HuH-7.5 (cell line): Measurements from ENCODE around the gene NHEJ1.

Source experiments
- DNase-seq: peaks from one replicate; pipeline ENCODE4 v3.0.0; 2011; ENCODE audit warnings: low spot score

NHEJ1 gene

GRCh38 chr2:219182331-219183150 is 21.9 kb upstream of the NHEJ1 start:
- DNase-seq = no peak

- DNase-seq = no peak
Observed at GRCh38 chr2:219181531-219181930, 20.9 kb upstream of the NHEJ1 start.

GRCh38 chr2:219180961-219181360 is 20.3 kb upstream of the NHEJ1 start:
- DNase-seq = no peak

DNA sequence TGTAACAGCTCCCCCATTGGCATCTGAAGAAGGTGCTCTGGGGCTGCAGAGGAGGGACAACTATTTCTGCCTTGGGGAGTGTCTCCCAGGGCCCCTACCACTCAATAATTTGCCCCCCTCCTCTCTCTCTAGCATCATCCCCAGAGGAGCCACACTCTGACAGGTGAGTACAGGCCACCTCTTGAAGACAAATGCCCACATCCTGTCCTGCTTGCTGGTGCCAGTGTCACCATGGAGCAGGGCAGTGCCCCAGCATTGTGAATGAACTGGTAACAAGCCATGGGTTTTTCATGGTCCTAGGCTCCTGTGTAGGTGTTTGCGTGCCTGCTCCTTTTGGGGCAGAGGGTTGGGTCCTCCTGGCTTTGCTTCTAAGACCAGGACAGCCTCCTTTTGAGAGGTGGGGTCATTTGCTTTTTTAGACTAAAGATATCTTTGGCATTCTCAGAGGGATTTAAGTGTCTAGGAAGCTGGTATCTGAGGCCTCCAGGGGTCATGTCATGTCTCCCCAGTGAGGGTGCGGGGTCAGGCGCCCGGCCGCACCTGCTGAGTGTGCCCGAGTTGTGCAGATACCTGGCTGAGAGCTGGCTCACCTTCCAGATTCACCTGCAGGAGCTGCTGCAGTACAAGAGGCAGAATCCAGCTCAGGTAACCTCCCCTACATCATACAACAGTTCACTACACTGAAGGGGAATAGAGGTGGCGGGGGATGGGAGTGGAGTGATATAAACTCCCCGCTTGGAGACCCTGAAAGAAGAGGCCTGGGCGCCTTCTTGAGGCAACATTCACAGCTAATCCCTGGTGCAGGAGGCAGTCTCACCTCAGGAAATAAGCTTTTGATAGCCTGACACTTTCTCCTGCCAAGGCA is 19.2 kb upstream of the NHEJ1 start:
- DNase-seq = no peak

DNA sequence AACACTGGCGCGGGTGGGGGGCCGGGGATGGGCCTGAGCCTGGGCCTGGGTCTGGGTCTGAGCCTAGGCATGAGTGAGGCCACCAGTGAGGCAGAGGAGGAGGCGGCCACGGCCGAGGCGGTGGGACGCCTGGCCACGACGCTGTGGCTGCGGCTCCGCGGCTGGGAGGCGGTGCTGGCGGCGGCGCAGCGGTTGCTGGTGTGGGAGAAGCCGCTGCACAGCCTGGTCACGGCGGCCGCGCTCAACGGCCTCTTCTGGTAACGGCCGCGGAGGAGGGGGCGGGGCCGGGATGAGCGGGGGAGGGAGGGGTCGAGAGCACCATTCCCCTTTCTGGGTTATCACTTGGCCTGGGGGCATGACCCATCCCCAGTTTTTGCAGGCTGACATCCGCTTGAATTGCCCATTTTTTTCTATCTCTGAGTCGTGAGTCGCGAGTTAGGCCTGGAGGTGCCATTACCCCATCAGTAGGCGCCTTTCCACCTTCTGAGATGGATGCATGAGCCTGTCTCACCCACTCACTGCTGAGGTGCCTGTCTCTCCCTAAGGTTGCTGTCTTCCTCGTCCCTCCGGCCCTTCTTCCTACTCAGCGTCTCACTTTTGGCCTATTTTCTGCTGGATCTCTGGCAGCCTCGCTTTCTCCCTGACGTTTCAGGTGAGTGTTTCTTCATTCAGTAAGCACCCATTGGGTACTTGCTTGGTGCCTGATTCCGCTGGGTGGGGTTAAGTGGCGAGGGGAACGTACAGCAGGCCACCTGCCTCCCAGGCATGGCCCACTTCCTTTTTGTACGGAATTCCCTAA is 18.0 kb upstream of the NHEJ1 start:
- peak; percentile 54 for DNase-seq

DNA sequence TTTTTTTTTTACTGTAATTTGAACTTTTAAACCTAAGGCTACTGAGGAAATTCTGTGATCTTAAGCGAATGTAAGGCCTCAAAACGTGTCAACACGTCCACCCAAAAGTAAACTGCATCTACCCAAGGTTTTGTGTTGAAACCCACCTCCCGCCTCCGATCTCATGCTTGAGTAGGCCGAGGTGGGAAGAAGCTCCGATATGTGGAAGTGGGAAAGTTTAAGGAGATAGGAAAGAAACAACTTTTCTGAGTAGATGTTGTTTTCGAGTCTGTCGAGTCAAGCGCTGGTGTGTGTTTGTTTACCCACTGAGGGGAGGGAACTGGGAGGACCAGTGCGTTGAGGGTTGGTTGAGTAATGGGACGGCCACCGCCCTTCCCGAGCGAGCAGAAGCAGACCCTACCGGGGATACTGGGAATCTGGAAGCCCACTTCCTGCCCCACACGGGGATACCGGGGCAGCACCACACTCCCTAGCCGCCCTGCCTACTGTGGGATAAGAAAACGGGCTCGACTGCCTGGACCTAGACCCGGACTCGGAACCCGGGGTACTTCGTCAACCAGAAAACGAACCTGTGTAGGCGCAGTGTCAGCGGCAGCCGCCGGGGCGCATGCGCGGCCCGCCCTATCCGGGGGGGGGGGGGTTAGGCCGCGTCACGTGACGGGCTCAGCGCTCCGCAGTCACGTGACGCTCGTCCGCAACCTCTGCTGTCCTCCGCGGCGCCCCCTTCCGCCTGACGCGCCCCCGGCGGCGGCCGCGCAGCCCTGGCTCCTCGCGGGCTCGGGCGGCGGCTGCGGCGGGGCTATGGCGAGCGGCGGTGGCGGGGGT is 17.1 kb upstream of the NHEJ1 start, which contains the start of gene RETREG2:
TSS of gene RETREG2 (plus strand) at position 724 of the 825 bp plus-strand sequence. CDS start at position 802, 78 bp downstream.
- peak; percentile 95 for DNase-seq

DNA sequence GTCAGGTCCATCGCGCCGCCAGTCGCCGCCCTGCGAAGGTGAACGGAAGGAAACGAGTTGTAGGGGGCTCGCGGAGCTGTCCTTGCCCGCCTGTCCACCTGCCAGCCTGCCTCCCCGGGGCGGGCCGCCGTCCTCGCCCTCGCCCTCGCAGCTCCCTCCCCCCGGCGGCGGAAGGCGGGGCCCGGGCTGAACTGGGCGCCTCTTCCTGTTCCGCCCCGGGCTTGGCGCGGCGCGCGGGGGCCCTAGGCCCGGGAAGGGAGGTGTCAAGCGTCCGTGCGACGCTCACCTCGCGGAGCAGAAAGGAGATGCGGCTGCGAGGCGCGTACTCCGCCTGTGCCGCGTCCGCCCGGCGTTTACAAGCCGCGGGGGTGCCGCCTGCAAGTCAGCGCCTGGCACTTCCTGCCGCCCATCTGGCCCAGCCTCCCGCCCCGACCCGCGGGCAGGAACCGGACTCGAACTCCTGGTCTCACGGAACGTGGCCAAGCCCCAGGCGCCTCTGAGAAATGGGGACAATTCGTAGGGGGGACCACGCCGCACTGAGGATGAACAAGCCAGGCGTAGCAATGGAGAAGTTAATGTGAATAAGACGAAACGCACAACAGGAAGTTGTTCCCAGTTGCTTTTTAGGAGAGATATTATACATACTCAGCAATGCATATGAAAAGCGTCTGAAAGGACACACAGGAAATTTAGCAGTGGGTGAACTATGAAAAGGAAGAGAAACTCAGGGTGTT is 16.4 kb upstream of the NHEJ1 start, which contains the start of gene CNPPD1:
TSS of gene CNPPD1 (minus strand) at position 108 of the 734 bp plus-strand sequence. CDS start at position 11, 97 bp downstream.
- DNase-seq = peak; percentile 78

DNA sequence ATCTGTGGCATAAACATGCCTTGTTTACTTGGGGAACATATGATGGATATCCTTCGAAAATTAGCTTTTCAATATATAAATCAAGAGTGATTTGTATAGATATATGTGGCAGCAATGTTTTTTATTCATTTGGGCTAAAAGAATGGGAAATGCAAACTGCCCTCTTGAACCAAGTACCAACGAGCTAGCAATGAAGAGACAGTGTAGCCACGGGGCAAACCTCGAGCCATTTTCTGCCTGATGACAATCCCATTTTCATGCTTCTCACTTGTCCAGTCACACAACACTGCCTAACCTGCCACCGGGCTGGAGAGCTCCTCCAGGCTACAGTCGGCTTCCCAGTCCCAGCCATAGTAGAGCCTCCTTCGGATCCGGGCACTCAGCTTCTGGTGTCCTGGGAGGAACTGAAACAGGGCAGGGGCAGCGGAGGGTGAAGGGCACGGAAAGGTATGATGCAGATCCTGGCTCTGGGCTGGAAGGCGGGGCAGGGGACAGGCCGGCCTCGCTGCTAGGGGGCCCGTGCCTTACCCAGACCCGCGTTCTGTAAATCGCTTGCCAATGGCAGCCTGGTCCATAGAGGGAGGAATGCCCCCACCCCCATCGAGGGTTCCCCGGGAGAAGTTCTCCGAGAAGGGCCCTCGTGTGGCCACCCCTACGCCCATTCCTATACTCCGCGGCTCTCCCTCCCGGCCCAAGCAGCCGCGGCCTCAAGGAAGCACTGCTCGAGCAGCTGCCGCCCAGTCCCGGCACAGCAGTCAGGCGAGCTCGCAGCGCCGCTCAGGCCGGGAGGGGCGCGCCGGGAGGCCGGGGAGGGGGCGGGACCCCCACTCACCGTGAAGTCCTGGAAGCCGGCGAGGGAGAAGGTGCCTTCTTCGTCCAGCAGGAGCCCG is 15.6 kb upstream of the NHEJ1 start:
- DNase-seq = no peak

DNA sequence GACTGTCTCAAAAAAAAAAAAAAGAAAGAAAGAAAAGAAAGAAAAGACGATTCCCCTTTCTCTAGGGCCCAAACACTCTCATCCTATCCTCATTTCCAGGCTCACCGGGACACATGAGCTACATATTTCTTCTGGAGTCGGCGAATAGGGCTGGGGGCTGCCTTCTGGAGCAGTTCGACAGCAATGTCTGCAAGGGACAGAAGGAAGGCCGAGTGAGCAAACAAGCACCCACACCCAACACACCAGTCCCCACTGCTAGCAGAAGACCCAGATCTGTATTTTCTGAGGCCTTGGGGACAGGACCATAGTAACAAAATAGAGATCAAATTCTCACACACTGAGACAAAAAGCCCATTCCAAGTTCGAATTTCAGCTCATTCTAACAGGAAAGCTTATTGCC is 14.9 kb upstream of the NHEJ1 start:
- no peak for DNase-seq

DNA sequence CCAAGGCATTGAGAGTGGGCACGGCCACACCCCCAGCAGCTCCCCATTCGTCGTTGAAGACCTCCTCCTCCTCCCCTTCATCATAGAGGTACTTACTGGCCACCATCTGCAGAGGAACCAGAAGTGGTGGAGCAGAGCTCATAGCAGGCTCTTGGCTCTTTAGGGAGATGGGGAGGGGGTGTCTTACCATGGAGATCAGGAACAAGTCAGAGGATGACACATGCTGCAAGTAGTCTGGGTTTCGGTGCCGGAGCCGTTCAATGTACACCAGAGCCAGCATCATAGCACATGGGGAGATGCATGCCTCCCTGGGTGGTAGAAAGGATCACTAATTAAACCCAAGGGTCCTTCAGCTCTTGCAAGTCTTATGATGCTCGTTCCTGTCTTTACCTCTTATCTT is 14.2 kb upstream of the NHEJ1 start:
- no peak for DNase-seq

GRCh38 chr2:219174146-219174545 is 13.5 kb upstream of the NHEJ1 start:
- no peak for DNase-seq

DNA sequence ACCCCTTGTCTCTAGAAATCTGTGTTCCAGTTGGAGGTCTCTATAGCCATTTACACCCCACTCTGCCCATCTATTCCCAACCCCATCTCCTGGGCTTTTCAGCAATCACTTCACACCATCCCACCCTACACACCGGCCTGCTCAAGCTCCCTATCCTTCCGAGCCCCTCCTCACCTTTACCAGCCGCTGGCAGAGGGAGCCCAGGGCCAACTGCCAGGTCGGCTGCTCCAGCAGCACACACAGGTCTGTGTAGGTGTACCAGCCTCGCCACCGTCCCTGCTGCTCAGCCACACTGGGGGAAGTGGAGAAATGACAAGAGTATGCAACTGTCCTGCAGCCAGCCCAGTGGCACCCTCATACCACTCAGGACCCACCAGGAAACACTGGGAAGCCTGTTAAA is 12.6 kb upstream of the NHEJ1 start:
- DNase-seq = no peak

GRCh38 chr2:219172231-219173154 is 11.9 kb upstream of the NHEJ1 start:
- DNase-seq = no peak

DNA sequence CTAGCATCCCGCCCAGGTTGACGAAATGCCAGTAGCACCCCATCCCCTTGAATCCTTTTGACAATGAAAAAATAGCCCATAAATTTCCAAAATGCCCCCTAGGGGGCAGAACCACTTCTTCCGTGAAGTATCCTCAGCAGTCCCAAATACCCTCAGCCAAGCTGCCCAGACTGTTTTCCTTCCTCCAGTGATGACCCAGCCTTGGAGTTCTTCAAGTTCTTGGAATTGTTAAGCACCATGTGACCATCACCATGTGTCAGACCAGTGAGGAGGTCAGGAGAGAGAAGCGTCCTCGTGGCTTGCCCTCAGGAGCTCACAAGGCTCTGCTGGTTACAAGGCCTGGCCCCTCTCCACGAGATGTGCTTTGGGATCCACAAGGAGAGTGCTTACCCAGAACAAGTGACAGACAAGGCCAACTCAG is 10.6 kb upstream of the NHEJ1 start:
- peak; percentile 70 for DNase-seq

- DNase-seq = no peak
Observed at GRCh38 chr2:219169930-219170654, 9.5 kb upstream of the NHEJ1 start, which contains the start of gene SLC23A3. SLC23A3 (minus strand) TSS chr2:219170029; CDS start chr2:219169984, 45 bp downstream.

DNA sequence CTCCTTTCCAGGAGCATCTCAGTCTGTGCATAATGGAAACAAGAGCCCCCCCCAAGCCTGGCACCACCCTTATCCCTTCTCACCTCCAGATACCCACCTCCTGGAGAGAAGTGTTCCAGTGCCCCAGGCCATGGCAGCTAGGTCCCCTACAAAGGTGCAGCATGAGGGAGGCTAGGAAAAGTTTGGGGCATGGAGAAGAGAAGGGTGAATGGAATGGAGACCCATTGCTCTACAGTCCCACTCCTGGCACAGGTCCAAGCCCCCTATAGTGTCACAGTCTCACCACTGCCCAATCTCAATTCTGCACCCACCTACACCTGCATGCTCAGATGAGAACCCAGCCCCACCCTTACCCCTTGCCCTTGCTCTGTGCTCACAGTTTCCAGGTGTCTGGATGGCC is 8.3 kb upstream of the NHEJ1 start:
- DNase-seq = no peak

DNA sequence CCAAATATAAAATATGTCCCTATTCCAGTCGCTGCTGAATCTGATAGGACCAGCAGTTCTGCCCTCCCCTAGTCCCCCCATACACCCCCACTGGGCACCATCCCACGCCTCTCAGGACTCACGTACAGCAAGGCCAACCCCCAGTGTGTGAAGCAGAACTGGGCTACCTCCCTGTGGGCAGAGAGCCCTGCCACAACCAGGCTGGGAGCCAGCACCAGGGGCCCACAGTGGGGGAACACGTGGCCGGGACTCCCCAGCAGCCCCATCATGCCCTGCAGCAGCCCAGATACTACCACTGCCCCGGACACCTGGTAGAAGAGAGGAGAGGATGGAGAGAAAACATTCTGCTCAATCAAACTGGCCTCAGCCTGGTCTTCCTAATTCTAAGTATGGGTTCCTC is 7.9 kb upstream of the NHEJ1 start:
- no peak for DNase-seq
